CD4-positive, alpha-beta memory T cell (primary cell): ENCODE data around the gene LRRN2. TPM values are rescaled to one million over a fixed set of nuclear protein-coding genes. Genes with fewer than 3 reads are reported as not detected.
A peak's percentile ranks its signal among the peaks of the same experiment; 100 is the strongest.

Experiments
- CTCF ChIA-PET: fragments of 350-600 bp; sonication (Branson Sonifier 250); formaldehyde crosslinking; loops from one replicate; lab custom pipeline; 2021; ENCODE audit warnings: inconsistent platforms; ENCODE audit not compliant: partially characterized antibody; lab: Charles Lee
- POLR2A ChIA-PET: fragments of 350-600 bp; sonication (Branson Sonifier 250); formaldehyde crosslinking; loops from one replicate; lab custom pipeline; 2021; ENCODE audit not compliant: partially characterized antibody; lab: Charles Lee
- DNase-seq, 5 donors: peaks; one replicate each; pipeline versions ENCODE4 v3.0.0 to v3.0.0-alpha.2; 2020 to 2022; ENCODE audit warnings: mixed read lengths in 1 of 5
- H3K27ac ChIP-seq: one replicate; pipeline ENCODE4 v1.7.0; 2013; ENCODE audit warnings: low read depth, low read length
- H3K27me3 ChIP-seq: 2 replicates; pipeline ENCODE4 v1.7.0; 2013; ENCODE audit warnings: mild to moderate bottlenecking, low read length, moderate library complexity; ENCODE audit not compliant: insufficient read depth
- H3K36me3 ChIP-seq: 2 replicates; pipeline ENCODE4 v1.7.0; 2013; ENCODE audit warnings: mild to moderate bottlenecking, low read length, moderate library complexity; ENCODE audit not compliant: insufficient read depth
- H3K4me1 ChIP-seq: 2 replicates; pipeline ENCODE4 v1.7.0; 2013; ENCODE audit warnings: mild to moderate bottlenecking, low read length, moderate library complexity; ENCODE audit not compliant: insufficient read depth
- H3K4me3 ChIP-seq, 2 donors: one replicate each; pipeline ENCODE4 v1.7.0; 2013; ENCODE audit warnings: low read length in 2 of 2, mild to moderate bottlenecking in 1 of 2
- H3K9me3 ChIP-seq, 2 donors: one replicate each; pipeline ENCODE4 v1.7.0; 2013; ENCODE audit warnings: low read length in 2 of 2, control low read depth in 1 of 2; ENCODE audit not compliant: control insufficient read depth in 1 of 2
- H3K27ac Mint-ChIP-seq, 7 donors: one replicate each; pipeline ENCODE4 v1.8.0; 2020 to 2021; ENCODE audit warnings: mixed read lengths in 7 of 7, mild to moderate bottlenecking in 6 of 7, inconsistent platforms in 3 of 7, moderate library complexity in 3 of 7
- H3K27me3 Mint-ChIP-seq, 2 donors: one replicate each; pipeline ENCODE4 v1.8.0; 2020 to 2021; ENCODE audit warnings: mixed read lengths in 2 of 2
- H3K36me3 Mint-ChIP-seq, 2 donors: one replicate each; pipeline ENCODE4 v1.8.0; 2020 to 2021; ENCODE audit warnings: mixed read lengths in 2 of 2, inconsistent platforms in 1 of 2, mild to moderate bottlenecking in 1 of 2
- H3K4me1 Mint-ChIP-seq, 4 donors: one replicate each; pipeline ENCODE4 v1.8.0; 2020 to 2021; ENCODE audit warnings: mixed read lengths in 4 of 4, mild to moderate bottlenecking in 1 of 4
- H3K4me3 Mint-ChIP-seq, 8 donors: one replicate each; pipeline ENCODE4 v1.8.0; 2020 to 2021; ENCODE audit warnings: mixed read lengths in 8 of 8, mild to moderate bottlenecking in 7 of 8, moderate library complexity in 6 of 8, inconsistent platforms in 3 of 8
- H3K9me3 Mint-ChIP-seq, 8 donors: one replicate each; pipeline ENCODE4 v1.8.0; 2020 to 2021; ENCODE audit warnings: mixed read lengths in 8 of 8, mild to moderate bottlenecking in 5 of 8, inconsistent platforms in 3 of 8, moderate library complexity in 1 of 8
- intact Hi-C: fragments of 100-400 bp; cut with micrococcal nuclease; formaldehyde crosslinking; loops from one replicate; pipeline ENCODE4 v1.15.1; 2023
- polyA plus RNA-seq, 2 donors: library from polyadenylated mRNA; unstranded; fragments of 300-500 nt; fragmentation: Illumina TruSeq; gene quantifications; one replicate each; pipeline ENCODE4 v1.2.3, GENCODE V29; 2021
- total RNA-seq, 2 experiments: library from RNA; stranded (reverse); gene quantifications; one replicate each; pipeline ENCODE4 v1.2.3, GENCODE V29; 2021

The LRRN2 gene
- total and polyA plus RNA-seq, 4 experiments from 2014 or later, result not detected

DNA sequence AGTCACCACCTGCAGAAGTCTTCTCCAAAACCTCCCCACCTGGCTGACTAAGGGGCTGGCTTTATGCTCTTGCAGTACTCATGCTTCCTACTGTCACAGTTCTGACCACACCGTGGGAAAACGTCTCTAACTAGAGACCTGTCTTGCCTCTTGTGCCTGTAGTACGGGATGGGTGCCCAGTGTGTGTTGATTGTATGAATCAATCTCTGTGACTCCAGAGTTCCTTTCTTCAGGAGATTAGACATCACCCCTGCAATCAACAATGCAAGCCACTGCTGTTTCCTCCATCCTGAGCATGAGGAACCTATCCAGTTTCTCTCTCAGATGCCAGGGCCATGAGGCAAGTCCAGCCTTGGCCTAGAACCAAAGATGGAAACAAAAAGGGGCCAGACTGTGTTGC is 64.1 kb downstream of the LRRN2 start:
- H3K9me3 Mint-ChIP-seq, result peaks cover 0 to 2% (median 0%) of the 10 kb centered on the region in 8 donors
- ChIA-PET POLR2A (no interaction called here), CTCF (no interaction called here)
- no peaks in the 10 kb centered on the region for H3K4me1 Mint-ChIP-seq
- H3K27ac ChIP-seq, result no peak overlapping the region
- no peaks in the 10 kb centered on the region for H3K36me3 ChIP-seq
- H3K27ac Mint-ChIP-seq, result peak overlapping the region in 1 of 7 donors; percentile 85
- H3K4me3 Mint-ChIP-seq, result no peak overlapping the region
- peaks cover 0 to 4% of the 10 kb centered on the region in 2 donors for H3K27me3 Mint-ChIP-seq
- DNase-seq, result no peak
- no peaks in the 10 kb centered on the region for H3K9me3 ChIP-seq
- H3K4me1 ChIP-seq, result no peaks in the 10 kb centered on the region
- H3K4me3 ChIP-seq, result no peak overlapping the region
- no peaks in the 10 kb centered on the region for H3K27me3 ChIP-seq
- intact Hi-C loops, result no loop called here
- H3K36me3 Mint-ChIP-seq, result no peaks in the 10 kb centered on the region

DNA sequence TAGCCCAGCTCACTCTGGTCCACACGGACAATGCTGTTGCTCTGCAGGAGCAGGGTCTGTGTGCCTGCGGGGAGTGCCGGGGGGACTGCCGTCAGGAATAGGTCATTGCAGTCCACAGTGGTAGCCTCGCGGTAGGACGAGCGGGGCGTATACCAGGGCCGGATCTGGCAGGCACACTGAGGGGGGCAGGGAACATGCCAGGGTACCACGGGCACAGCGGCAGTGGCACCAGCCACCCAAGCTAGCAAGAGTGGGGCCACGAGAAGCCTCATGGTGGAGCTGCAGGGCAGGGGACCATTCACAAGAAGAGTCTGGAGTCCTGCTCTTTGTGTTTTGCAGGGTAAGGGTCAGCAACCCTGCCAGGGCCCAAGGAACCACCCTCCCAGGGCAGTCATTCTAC is 65.8 kb downstream of the LRRN2 start:
- no peak overlapping the region for H3K4me3 ChIP-seq
- DNase-seq, result no peak
- Mint-ChIP-seq H3K36me3 (no peaks in the 10 kb centered on the region), H3K4me3 (no peak overlapping the region), H3K27ac (no peak overlapping the region), H3K4me1 (no peaks in the 10 kb centered on the region), H3K9me3 (peaks cover 0 to 2% (median 0%) of the 10 kb centered on the region in 8 donors), H3K27me3 (no peaks in the 10 kb centered on the region)
- no peaks in the 10 kb centered on the region for H3K27me3 ChIP-seq
- H3K4me1 ChIP-seq, result no peaks in the 10 kb centered on the region
- intact Hi-C loops, result no loop called here
- POLR2A ChIA-PET, result no interaction called here
- H3K36me3 ChIP-seq, result no peaks in the 10 kb centered on the region
- H3K9me3 ChIP-seq, result no peaks in the 10 kb centered on the region
- H3K27ac ChIP-seq, result no peak overlapping the region
- CTCF ChIA-PET, result no interaction called here

- Histone ChIP-seq H3K27me3 (no peaks in the 10 kb centered on the region), H3K4me1 (no peaks in the 10 kb centered on the region), H3K36me3 (no peaks in the 10 kb centered on the region), H3K4me3 (no peak overlapping the region), H3K27ac (no peak overlapping the region), H3K9me3 (no peaks in the 10 kb centered on the region)
- Mint-ChIP-seq H3K9me3 (peaks cover 0 to 2% (median 0%) of the 10 kb centered on the region in 8 donors), H3K4me1 (no peaks in the 10 kb centered on the region), H3K27ac (no peak overlapping the region), H3K27me3 (no peaks in the 10 kb centered on the region), H3K4me3 (no peak overlapping the region), H3K36me3 (peaks cover 0 to under 1% of the 10 kb centered on the region in 2 donors)
- intact Hi-C loops, result no loop called here
- ChIA-PET POLR2A (no interaction called here), CTCF (no interaction called here)
- no peak for DNase-seq
Measured at GRCh38 chr1:204618148-204618760, 67.3 kb downstream of the LRRN2 start.

- peaks cover 0 to 2% (median 0%) of the 10 kb centered on the region in 8 donors for H3K9me3 Mint-ChIP-seq
- no peak for DNase-seq
- no peaks in the 10 kb centered on the region for H3K9me3 ChIP-seq
- ChIA-PET POLR2A (no interaction called here), CTCF (no interaction called here)
- intact Hi-C loops, result no loop called here
- H3K27ac Mint-ChIP-seq, result peak overlapping the region in 1 of 7 donors; percentile 12
- H3K36me3 ChIP-seq, result no peaks in the 10 kb centered on the region
- H3K4me3 Mint-ChIP-seq, result peak overlapping the region in 1 of 8 donors; percentile 66
- no peaks in the 10 kb centered on the region for H3K4me1 ChIP-seq
- no peak overlapping the region for H3K27ac ChIP-seq
- H3K27me3 ChIP-seq, result no peaks in the 10 kb centered on the region
- no peak overlapping the region for H3K4me3 ChIP-seq
- H3K4me1 Mint-ChIP-seq, result no peaks in the 10 kb centered on the region
- H3K27me3 Mint-ChIP-seq, result no peaks in the 10 kb centered on the region
- H3K36me3 Mint-ChIP-seq, result peaks cover 0 to 7% of the 10 kb centered on the region in 2 donors
Measured at GRCh38 chr1:204617256-204618147, 68.0 kb downstream of the LRRN2 start.

DNA sequence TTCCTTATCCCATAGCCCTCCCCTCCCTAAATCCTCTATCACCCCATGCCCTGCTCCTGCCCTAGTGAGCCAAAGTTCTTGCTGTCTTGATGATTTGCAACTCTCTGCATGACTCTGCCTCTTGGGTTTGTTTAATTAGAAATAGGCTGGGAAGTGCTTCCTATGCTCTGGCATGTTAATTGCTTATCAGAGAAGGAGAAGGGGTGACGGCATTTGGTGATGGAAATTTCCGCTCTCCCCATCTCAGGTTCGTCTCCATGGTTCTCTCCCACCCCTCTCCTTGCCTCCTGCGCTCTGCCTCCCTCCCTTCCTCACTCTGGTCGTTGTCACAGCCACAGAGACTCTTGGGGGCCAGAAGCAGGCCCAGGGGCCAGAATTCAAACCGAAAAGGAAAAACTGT is 68.9 kb downstream of the LRRN2 start:
- no peaks in the 10 kb centered on the region for H3K4me1 Mint-ChIP-seq
- no peaks in the 10 kb centered on the region for H3K27me3 Mint-ChIP-seq
- Histone ChIP-seq H3K4me1 (no peaks in the 10 kb centered on the region), H3K36me3 (no peaks in the 10 kb centered on the region), H3K4me3 (no peak overlapping the region), H3K27me3 (no peaks in the 10 kb centered on the region), H3K9me3 (no peaks in the 10 kb centered on the region), H3K27ac (no peak overlapping the region)
- no peak overlapping the region for H3K27ac Mint-ChIP-seq
- CTCF ChIA-PET, result no interaction called here
- H3K36me3 Mint-ChIP-seq, result peaks cover 0 to 12% of the 10 kb centered on the region in 2 donors
- DNase-seq, result no peak
- POLR2A ChIA-PET, result no interaction called here
- H3K4me3 Mint-ChIP-seq, result no peak overlapping the region
- intact Hi-C loops, result no loop called here
- H3K9me3 Mint-ChIP-seq, result peaks cover 0 to 2% (median 0%) of the 10 kb centered on the region in 8 donors

- Mint-ChIP-seq H3K27me3 (no peaks in the 10 kb centered on the region), H3K4me3 (no peak overlapping the region), H3K4me1 (no peaks in the 10 kb centered on the region), H3K36me3 (peaks cover 0 to 12% of the 10 kb centered on the region in 2 donors), H3K27ac (no peak overlapping the region), H3K9me3 (peaks cover 0 to under 1% (median 0%) of the 10 kb centered on the region in 8 donors)
- Histone ChIP-seq H3K4me1 (no peaks in the 10 kb centered on the region), H3K9me3 (no peaks in the 10 kb centered on the region), H3K36me3 (no peaks in the 10 kb centered on the region), H3K27ac (no peak overlapping the region), H3K27me3 (no peaks in the 10 kb centered on the region), H3K4me3 (no peak overlapping the region)
- DNase-seq, result no peak
- intact Hi-C loops, result no loop called here
- ChIA-PET POLR2A (no interaction called here), CTCF (no interaction called here)
Measured at GRCh38 chr1:204615881-204616280, 69.7 kb downstream of the LRRN2 start.

DNA sequence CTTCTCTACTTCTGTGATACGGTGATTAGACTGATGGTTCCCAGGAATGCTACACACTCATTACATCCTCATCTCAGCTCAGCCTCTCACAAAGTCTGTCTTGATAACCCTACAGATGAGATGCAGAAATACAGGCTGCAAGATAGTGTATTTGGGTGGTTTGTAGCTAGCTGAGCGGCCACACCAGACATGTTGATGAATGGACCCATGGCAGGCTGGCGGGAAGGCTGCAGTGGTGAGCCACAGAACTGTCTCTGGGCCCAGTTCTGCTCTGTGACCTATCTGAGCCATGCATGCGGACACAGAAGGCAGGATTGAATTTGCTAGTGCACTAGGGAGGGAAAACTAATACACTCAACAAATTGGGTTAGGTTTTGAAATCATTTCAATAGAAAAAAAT is 71.9 kb downstream of the LRRN2 start:
- Histone ChIP-seq H3K36me3 (no peaks in the 10 kb centered on the region), H3K4me1 (no peaks in the 10 kb centered on the region), H3K27me3 (no peaks in the 10 kb centered on the region), H3K9me3 (no peaks in the 10 kb centered on the region), H3K4me3 (no peak overlapping the region), H3K27ac (no peak overlapping the region)
- Mint-ChIP-seq H3K27me3 (no peaks in the 10 kb centered on the region), H3K4me1 (no peaks in the 10 kb centered on the region), H3K36me3 (peaks cover 0 to 18% of the 10 kb centered on the region in 2 donors), H3K9me3 (peaks cover 0 to 2% (median 0%) of the 10 kb centered on the region in 8 donors), H3K27ac (no peak overlapping the region), H3K4me3 (no peak overlapping the region)
- ChIA-PET CTCF (interaction anchor here (1.9 kb wide), 1 partner anchor 193 kb away, joined by 4 read pairs; no protein-coding TSS in a partner anchor), POLR2A (no interaction called here)
- intact Hi-C loops, result no loop called here
- no peak for DNase-seq
